Activated naive CD4-positive, alpha-beta T cell treated with anti-CD3 and anti-CD28 coated beads, Interleukin-2, amount 50 U/mL, for 24 hours (primary cell): ENCODE measurements around the gene FBXW12.
"Not testable (repeated sequence)": the region's sequence is repeated elsewhere in the genome, so short reads cannot be mapped to it uniquely, and the experiment has no call there.

Source experiments
- H3K27ac Mint-ChIP-seq: one replicate; pipeline ENCODE4 v1.8.0; 2021; ENCODE audit warnings: mild to moderate bottlenecking, mixed read lengths
- H3K27me3 Mint-ChIP-seq: one replicate; pipeline ENCODE4 v1.8.0; 2021; ENCODE audit warnings: mixed read lengths
- H3K36me3 Mint-ChIP-seq: one replicate; pipeline ENCODE4 v1.8.0; 2021; ENCODE audit warnings: mixed read lengths
- H3K4me1 Mint-ChIP-seq: one replicate; pipeline ENCODE4 v1.8.0; 2021; ENCODE audit warnings: mixed read lengths
- H3K4me3 Mint-ChIP-seq: one replicate; pipeline ENCODE4 v1.8.0; 2021; ENCODE audit warnings: mild to moderate bottlenecking, mixed read lengths
- H3K9me3 Mint-ChIP-seq: one replicate; pipeline ENCODE4 v1.8.0; 2021; ENCODE audit warnings: mixed read lengths

FBXW12 gene, protein sequence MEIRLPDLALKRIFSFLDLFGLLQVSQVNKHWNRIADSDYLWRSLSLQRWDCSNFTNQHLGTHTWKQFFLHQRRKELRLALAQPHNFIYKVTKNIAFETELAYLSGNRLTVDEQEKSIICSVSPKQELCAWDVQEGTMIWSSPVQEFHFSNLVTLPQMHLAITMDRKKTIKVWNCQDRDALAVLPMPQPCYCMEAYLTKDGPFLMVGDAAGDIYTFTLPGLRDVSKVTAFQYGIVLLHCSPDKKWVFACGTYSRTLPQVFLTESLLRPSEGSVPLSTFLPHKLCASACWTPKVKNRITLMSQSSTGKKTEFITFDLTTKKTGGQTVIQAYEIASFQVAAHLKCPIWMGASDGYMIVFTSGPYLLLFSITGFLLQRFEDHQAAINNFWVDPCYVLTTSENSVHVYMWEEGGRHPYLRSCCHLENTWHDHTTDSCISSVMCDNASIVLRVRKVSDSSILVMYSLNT

DNA sequence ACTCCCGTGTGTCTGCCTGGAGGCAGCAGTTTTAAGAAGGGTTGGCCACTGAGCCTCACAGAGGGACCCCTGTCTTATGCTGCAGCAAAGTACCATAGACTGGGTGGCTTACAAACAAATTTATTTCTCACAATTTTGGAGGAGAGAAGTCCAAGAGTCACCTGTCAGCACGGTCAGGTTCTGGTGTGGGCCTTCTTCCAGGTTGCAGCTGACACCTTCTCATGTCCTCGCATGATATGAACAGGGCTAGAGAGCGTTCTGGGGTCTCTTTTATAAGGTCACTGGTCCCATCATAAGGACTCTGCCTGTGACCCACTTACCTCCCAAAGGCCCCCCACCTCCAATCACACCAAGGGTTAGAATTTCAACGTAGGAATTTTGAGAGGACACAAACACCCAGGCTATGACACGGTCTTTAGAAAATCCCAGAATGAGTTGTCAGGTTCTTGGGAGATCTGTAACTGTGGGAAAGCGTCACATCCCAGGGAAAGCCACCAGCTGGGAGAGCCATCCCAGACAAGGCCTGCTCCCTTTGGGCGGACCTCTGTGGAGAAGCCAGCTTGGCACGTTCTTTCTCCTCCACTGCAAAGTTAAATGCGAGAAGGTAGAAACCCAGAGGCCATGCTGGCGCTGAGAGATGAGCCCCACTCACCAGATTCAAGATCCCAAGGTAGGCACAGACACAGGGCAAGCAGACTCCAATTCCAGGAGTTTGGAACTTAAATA is at the start of gene FBXW12:
Gene FBXW12 (plus strand): TSS at position 569 of the 726 bp plus-strand sequence. CDS start 549 bp downstream, outside the sequence.
- H3K36me3 Mint-ChIP-seq: no peaks in the 10 kb centered on the region
- H3K4me1 Mint-ChIP-seq: no peaks in the 10 kb centered on the region
- H3K27me3 Mint-ChIP-seq: no peaks in the 10 kb centered on the region
- no peaks in the 10 kb centered on the region for H3K9me3 Mint-ChIP-seq
- no peak within 1 kb of the TSS for H3K27ac Mint-ChIP-seq
- no peak within 1 kb of the TSS for H3K4me3 Mint-ChIP-seq

- H3K4me1 Mint-ChIP-seq, H3K36me3 Mint-ChIP-seq, H3K9me3 Mint-ChIP-seq, H3K4me3 Mint-ChIP-seq, H3K27me3 Mint-ChIP-seq, H3K27ac Mint-ChIP-seq: not testable (repeated sequence)
These were observed 40.1 kb upstream of the FBXW12 start for GRCh38 chr3:48331706-48332435.

GRCh38 chr3:48333346-48334245 is 38.4 kb upstream of the FBXW12 start, which contains the start of gene SPINK8:
Gene SPINK8 (minus strand): TSS chr3:48333661. CDS start chr3:48328341, 5,320 bp downstream.
- H3K36me3 Mint-ChIP-seq, H3K4me3 Mint-ChIP-seq, H3K4me1 Mint-ChIP-seq, H3K27ac Mint-ChIP-seq, H3K27me3 Mint-ChIP-seq, H3K9me3 Mint-ChIP-seq: not testable (repeated sequence)

GRCh38 chr3:48334605-48335004 is 37.4 kb upstream of the FBXW12 start:
- Mint-ChIP-seq H3K4me1 (peaks cover 6% of the 10 kb centered on the region), H3K36me3 (no peaks in the 10 kb centered on the region), H3K4me3 (no peak overlapping the region), H3K9me3 (no peaks in the 10 kb centered on the region), H3K27ac (no peak overlapping the region), H3K27me3 (peaks cover 8% of the 10 kb centered on the region)

DNA sequence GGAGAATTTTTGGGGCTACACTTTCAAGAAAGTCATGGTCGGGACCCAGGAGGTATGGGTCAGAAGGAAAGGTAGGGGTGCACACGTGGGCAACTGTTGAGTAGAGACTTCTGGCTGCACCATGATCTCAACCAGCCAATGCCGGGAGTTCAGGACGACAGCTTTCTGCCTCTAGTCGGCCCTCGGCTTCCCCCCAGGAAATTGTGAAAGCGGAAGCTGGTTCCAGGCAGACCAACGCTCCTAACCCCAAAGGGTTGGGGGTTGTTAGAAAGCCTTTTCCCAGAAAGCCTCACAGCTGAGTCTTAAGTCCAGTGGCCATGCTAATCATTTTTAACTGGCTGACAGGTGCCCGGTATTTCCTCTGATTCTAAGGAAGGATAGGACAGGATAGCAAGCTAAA is 36.7 kb upstream of the FBXW12 start:
- H3K9me3 Mint-ChIP-seq, H3K36me3 Mint-ChIP-seq, H3K4me3 Mint-ChIP-seq, H3K27ac Mint-ChIP-seq, H3K4me1 Mint-ChIP-seq, H3K27me3 Mint-ChIP-seq: not testable (repeated sequence)

DNA sequence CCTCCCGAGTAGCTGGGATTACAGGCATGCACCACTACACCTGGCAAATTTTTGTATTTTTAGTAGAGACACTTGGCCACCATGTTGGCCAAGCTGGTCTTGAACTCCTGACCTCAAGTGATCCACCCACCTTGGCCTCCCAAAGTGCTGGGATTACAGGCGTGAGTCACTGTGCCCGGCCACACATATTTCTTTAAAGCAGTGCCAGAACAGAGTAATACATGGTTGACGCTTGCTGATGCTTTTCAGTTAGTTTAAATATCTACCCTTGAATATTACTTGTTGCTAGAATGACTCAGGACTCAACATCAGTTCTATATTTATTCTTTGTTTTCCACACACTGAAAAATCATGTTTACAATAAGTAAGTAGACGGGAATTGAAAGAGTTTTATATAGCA is 34.5 kb upstream of the FBXW12 start:
- H3K36me3 Mint-ChIP-seq, H3K4me3 Mint-ChIP-seq, H3K4me1 Mint-ChIP-seq, H3K27ac Mint-ChIP-seq, H3K27me3 Mint-ChIP-seq, H3K9me3 Mint-ChIP-seq: not testable (repeated sequence)

GRCh38 chr3:48338635-48339034 is 33.4 kb upstream of the FBXW12 start:
- H3K4me3 Mint-ChIP-seq: no peak overlapping the region
- H3K27me3 Mint-ChIP-seq: peaks cover 8% of the 10 kb centered on the region
- H3K27ac Mint-ChIP-seq: no peak overlapping the region
- H3K4me1 Mint-ChIP-seq: peaks cover 6% of the 10 kb centered on the region
- no peaks in the 10 kb centered on the region for H3K36me3 Mint-ChIP-seq
- no peaks in the 10 kb centered on the region for H3K9me3 Mint-ChIP-seq

DNA sequence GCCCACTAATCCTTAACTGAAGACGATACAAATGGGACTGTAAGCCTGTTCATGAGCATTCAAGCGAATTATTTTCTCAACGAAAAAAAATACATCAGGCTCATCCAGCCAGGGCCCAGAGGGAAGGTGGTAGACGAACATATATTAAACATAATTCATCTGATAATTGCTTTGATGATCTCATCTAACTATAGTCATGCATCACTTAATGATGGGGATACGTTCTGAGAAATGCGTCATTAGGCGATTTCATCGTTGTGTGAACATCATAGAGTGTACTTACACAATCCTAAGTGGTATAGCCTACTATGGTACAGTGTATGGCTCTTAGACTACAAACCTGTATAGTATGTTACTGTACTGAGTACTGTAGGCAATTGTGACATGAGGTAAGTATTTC is 28.6 kb upstream of the FBXW12 start:
- H3K4me3 Mint-ChIP-seq: no peak overlapping the region
- no peak overlapping the region for H3K27ac Mint-ChIP-seq
- H3K4me1 Mint-ChIP-seq: peaks cover 6% of the 10 kb centered on the region
- no peaks in the 10 kb centered on the region for H3K9me3 Mint-ChIP-seq
- H3K27me3 Mint-ChIP-seq: peaks cover 2% of the 10 kb centered on the region
- H3K36me3 Mint-ChIP-seq: no peaks in the 10 kb centered on the region

GRCh38 chr3:48344867-48345507 is 27.0 kb upstream of the FBXW12 start:
- Mint-ChIP-seq H3K4me1 (no peaks in the 10 kb centered on the region), H3K27me3 (no peaks in the 10 kb centered on the region), H3K36me3 (no peaks in the 10 kb centered on the region), H3K4me3 (no peak overlapping the region), H3K27ac (no peak overlapping the region), H3K9me3 (no peaks in the 10 kb centered on the region)

DNA sequence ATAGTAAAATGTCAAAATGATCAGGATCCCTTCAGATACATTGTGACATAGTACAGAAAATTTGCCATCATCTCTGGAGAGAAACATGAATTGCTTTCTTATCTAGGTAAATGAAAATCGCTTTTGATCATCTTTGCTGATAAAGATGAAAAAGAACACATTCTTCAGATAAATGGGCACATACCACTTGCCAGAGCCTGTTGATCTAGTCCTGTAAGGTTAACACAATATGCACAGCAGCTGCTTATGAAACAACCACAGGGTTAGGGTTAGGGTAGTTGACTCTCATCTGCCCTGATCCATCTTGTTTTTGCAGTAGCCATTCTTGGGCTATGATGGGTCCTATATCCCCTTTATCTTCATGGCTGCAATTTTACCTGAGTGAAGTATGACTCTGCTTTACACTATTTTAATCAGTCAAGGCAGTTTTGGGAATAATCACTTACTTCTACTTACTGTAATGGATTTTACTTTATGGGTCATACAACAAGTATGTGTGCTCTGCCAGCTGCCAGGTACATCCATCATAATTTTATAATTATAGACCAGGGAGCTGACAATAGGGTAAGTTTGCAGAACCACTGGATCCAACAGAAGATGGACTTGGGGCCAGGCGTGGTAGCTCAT is 26.0 kb upstream of the FBXW12 start:
- no peak overlapping the region for H3K4me3 Mint-ChIP-seq
- H3K9me3 Mint-ChIP-seq: no peaks in the 10 kb centered on the region
- H3K36me3 Mint-ChIP-seq: no peaks in the 10 kb centered on the region
- H3K4me1 Mint-ChIP-seq: no peaks in the 10 kb centered on the region
- no peaks in the 10 kb centered on the region for H3K27me3 Mint-ChIP-seq
- no peak overlapping the region for H3K27ac Mint-ChIP-seq

DNA sequence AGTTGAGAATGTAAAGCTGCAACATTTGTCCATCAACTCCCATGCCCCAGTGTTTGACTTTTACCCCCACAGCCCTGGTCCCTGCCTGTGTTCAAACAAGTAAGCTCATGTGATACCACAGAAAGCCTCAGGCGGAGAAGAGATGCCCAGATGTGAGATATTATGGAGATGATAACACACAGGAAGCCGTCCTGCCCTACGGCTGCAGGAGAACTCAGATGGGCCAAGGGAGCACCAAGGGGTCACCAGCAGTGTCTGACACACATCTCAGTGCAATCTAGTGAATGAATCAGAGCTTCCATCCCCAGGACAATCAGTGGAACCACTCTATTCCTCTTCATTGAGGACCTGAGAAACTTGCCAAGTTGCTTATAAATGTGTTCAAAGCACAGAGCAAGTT is 24.5 kb upstream of the FBXW12 start:
- H3K27me3 Mint-ChIP-seq: no peaks in the 10 kb centered on the region

DNA sequence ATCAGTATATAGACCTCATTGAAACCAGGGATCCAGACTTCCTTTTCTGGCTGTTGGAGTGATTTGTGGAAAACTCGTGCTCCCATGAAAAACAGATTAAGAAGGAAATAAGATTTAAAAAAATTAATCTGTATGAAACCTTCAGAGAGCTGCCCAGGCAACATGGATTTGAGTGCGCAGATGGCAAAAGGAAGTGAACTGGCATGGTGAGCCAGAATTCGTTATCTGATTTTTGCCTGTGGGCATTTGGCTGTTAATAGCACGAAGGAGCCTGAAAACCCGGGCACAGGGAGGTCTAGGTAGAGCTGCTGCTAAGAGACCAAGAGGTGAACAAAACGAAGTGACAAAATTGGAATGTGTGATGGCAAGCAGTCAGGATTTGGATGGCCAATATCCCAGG is 19.5 kb upstream of the FBXW12 start:
- no peaks in the 10 kb centered on the region for H3K4me1 Mint-ChIP-seq

More for the DNA sequence above, 24.5 kb upstream of the FBXW12 start:
- Mint-ChIP-seq H3K36me3 (no peaks in the 10 kb centered on the region), H3K4me3 (no peak overlapping the region), H3K4me1 (no peaks in the 10 kb centered on the region), H3K27ac (no peak overlapping the region), H3K9me3 (no peaks in the 10 kb centered on the region)

GRCh38 chr3:48353987-48354386 is 18.0 kb upstream of the FBXW12 start:
- H3K9me3 Mint-ChIP-seq: no peaks in the 10 kb centered on the region
- no peaks in the 10 kb centered on the region for H3K4me1 Mint-ChIP-seq
- peaks cover 4% of the 10 kb centered on the region for H3K27me3 Mint-ChIP-seq
- no peak overlapping the region for H3K4me3 Mint-ChIP-seq
- H3K36me3 Mint-ChIP-seq: no peaks in the 10 kb centered on the region
- H3K27ac Mint-ChIP-seq: no peak overlapping the region

More for the DNA sequence above, 19.5 kb upstream of the FBXW12 start:
- Mint-ChIP-seq H3K27me3 (peaks cover 3% of the 10 kb centered on the region), H3K9me3 (no peaks in the 10 kb centered on the region), H3K36me3 (no peaks in the 10 kb centered on the region), H3K4me3 (no peak overlapping the region), H3K27ac (no peak overlapping the region)

- Mint-ChIP-seq H3K36me3 (peaks cover 3% of the 10 kb centered on the region), H3K9me3 (peaks cover 6% of the 10 kb centered on the region), H3K4me1 (no peaks in the 10 kb centered on the region), H3K4me3 (no peak overlapping the region), H3K27ac (no peak overlapping the region), H3K27me3 (peaks cover 7% of the 10 kb centered on the region)
These were observed 15.6 kb upstream of the FBXW12 start for GRCh38 chr3:48356419-48356818.
